Right lobe of liver (tissue), 6 donors: ENCODE measurements around the gene GMDS. TPM values are rescaled to one million over a fixed set of nuclear protein-coding genes. Genes with fewer than 3 reads are reported as not detected.

Source experiments
- ATAC-seq, 4 donors: fragments of 200-7000 bp; cut with Tn5 transposase; one replicate each; pipeline ENCODE4 v1.9.1; 2020; ENCODE audit warnings: mild to moderate bottlenecking in 4 of 4, moderate library complexity in 4 of 4
- DNase-seq, 3 donors: peaks; one replicate each; pipeline ENCODE4 v3.0.0-alpha.2; 2020
- H3K27ac ChIP-seq, 3 donors: fragments of 200-600 bp; one replicate each; pipeline ENCODE4 v1.8.0; 2022
- H3K27me3 ChIP-seq, 2 donors: fragments of 200-600 bp; one replicate each; pipeline ENCODE4 v1.8.0; 2022
- H3K36me3 ChIP-seq, 4 donors: fragments of 200-600 bp; sonication (generic) in 1 of 4; one replicate each; pipeline versions ENCODE4 v1.5.1 to v1.8.0; 2017 to 2022; ENCODE audit warnings: control low read depth in 1 of 4
- H3K4me1 ChIP-seq, 4 donors: fragments of 200-600 bp; sonication (generic) in 1 of 4; one replicate each; pipeline versions ENCODE4 v1.5.1 to v1.8.0; 2017 to 2022; ENCODE audit warnings: control low read depth in 1 of 4
- H3K4me3 ChIP-seq, 3 donors: fragments of 200-600 bp; one replicate each; pipeline ENCODE4 v1.8.0; 2022
- H3K9me3 ChIP-seq, 4 donors: fragments of 200-600 bp; sonication (generic) in 1 of 4; one replicate each; pipeline versions ENCODE4 v1.5.1 to v1.8.0; 2017 to 2022; ENCODE audit warnings: control low read depth in 1 of 4
- CTCF ChIP-seq, 4 donors: fragments of 200-600 bp in 3 of 4; fragments of 450-650 bp in 1 of 4; IDR thresholded peaks; one replicate each; pipeline versions ENCODE4 v1.5.1 to v1.8.0; 2016 to 2022; ENCODE audit warnings: antibody characterized with exemption in 4 of 4, mild to moderate bottlenecking in 2 of 4
- POLR2A ChIP-seq: fragments of 450-650 bp; IDR thresholded peaks from one replicate; pipeline ENCODE4 v1.6.1; 2017; ENCODE audit warnings: antibody characterized with exemption, mild to moderate bottlenecking
- WGBS: methylation state at CpG from one replicate; pipeline ENCODE4 v1.1.6; 2018; ENCODE audit warnings: low coverage, low lambda C conversion rate; ENCODE audit not compliant: insufficient coverage; ENCODE audit errors: missing lambda C conversion rate; 5-methylcytosine and 5-hydroxymethylcytosine counted together
- intact Hi-C, 2 donors: fragments of 100-400 bp; cut with DNase I; formaldehyde crosslinking; loops; one replicate each; pipeline versions ENCODE4 v1.11.2 to v1.14.1; 2022
- total RNA-seq, 6 experiments: library from RNA; depleted of rRNA in 2 of 6; stranded (reverse); fragments of >200 nt in 2 of 6; fragmentation: NEBNext Ultra II Directional in 3 of 6; extraction: Animal tissue kit (Norgen Biotek cat#: 25700) in 3 of 6; gene quantifications; one replicate each; pipeline versions ENCODE4 v1.1.0 to v1.2.4, GENCODE V29; 2016 to 2023
- donor health status: DM: no; HTN: yes; CAD: no.
- donor health status: DM: no; HTN: no; CAD: no.
- donor health status: DM: no; HTN: no; CAD: no.
- donor health status: DM: no; HTN: yes; CAD: no.
- donor health status: DM: no; HTN: yes; CAD: no.

GMDS gene
- total RNA-seq, 6 experiments from 2014 or later, result 15.9 to 34.4 (median 23.4) TPM

GRCh38 chr6:1625794-1626435, 619.5 kb downstream of the GMDS start:
- ATAC-seq, result no peak
- 59% methylated on average over 18 of the region's 18 CpGs for WGBS
- DNase-seq, result no peak
- H3K36me3 ChIP-seq, result no peaks in the 10 kb centered on the region
- peaks cover 0 to 28% of the 10 kb centered on the region in 2 donors for H3K27me3 ChIP-seq
- peaks cover 0 to 9% (median 0%) of the 10 kb centered on the region in 4 donors for H3K4me1 ChIP-seq
- no peak overlapping the region for H3K27ac ChIP-seq
- no peak for TF ChIP-seq CTCF (IDR thresholded peaks at IDR 0.05)
- no peak for TF ChIP-seq POLR2A
- no peaks in the 10 kb centered on the region for H3K9me3 ChIP-seq
- no peak overlapping the region for H3K4me3 ChIP-seq
- intact Hi-C loops, result no loop called here

DNA sequence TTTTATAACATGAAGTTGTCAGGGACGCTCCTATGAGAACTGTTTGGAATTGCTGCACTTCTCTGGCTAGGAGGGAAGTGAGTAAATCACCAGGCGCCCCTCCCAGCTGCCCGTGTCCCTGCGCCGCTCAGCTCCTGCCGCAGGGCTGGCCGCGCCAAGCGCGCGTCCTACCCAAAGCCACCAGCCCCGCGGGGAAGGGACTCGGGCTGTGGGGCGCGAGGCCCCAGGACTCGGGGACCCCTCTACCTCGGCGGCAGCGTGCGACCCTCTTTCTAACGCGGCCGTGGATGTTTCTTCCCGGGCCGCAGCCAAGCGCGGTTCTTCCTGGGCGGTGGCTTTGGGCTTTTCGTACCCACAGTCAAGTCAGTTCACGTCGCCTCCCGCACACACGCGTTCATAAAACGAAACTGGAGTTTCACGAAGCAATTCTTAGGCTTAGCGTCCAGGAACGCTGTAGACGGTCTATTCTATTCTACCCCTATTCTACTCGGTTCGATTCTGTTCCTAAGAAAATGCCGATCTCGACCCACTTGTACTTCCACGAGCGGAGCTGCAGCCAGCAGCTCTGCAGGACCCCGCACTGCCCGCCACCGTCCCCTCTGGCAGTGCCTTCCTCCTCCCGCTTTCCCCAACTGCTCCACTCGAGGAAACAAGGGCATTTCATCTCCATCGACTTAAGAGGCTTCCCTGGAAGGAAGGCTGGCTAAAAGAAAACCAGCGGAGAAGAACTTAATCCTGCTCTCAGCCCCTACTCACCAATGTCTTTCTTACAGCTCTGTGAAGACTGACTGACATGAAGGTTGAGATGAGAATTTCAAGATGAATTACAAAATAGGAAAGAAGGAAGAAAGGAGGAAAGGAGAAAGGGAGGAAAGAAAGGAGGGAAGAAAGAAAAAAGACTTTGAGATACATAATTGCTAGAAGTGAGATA, 620.3 kb downstream of the GMDS start:
- H3K27ac ChIP-seq, result no peak overlapping the region
- H3K4me3 ChIP-seq, result peak overlapping the region; percentile 39 to 51 (median 49)
- 3% methylated on average over 24 of the region's 53 CpGs for WGBS
- peaks cover 0 to 12% (median 0%) of the 10 kb centered on the region in 4 donors for H3K4me1 ChIP-seq
- no peak for TF ChIP-seq POLR2A
- no peak for TF ChIP-seq CTCF (IDR thresholded peaks at IDR 0.05)
- intact Hi-C loops, result no loop called here
- peak; percentile 71 to 85 (median 76) for ATAC-seq
- peak in 1 of 3 donors; percentile 55 for DNase-seq
- H3K9me3 ChIP-seq, result no peaks in the 10 kb centered on the region
- H3K36me3 ChIP-seq, result no peaks in the 10 kb centered on the region
- H3K27me3 ChIP-seq, result peaks cover 0 to 36% of the 10 kb centered on the region in 2 donors

- intact Hi-C loops, result no loop called here
- peak in 2 of 3 donors; percentile 39 to 52 for DNase-seq
- 20% methylated on average over 20 of the region's 66 CpGs for WGBS
These were observed 621.2 kb downstream of the GMDS start for GRCh38 chr6:1624058-1624850.

More at GRCh38 chr6:1624058-1624850, 621.2 kb downstream of the GMDS start:
- ATAC-seq, result peak; percentile 12 to 24 (median 16)
- Histone ChIP-seq H3K4me3 (peak overlapping the region; percentile 39 to 51 (median 49)), H3K4me1 (peaks cover 0 to 18% (median 0%) of the 10 kb centered on the region in 4 donors), H3K9me3 (no peaks in the 10 kb centered on the region), H3K27me3 (peaks cover 0 to 40% of the 10 kb centered on the region in 2 donors), H3K27ac (no peak overlapping the region), H3K36me3 (no peaks in the 10 kb centered on the region)
- no peak for TF ChIP-seq POLR2A
- TF ChIP-seq CTCF (IDR thresholded peaks at IDR 0.05), result no peak
